ENCODE data around the gene KCTD3. TPM values are rescaled to one million over a fixed set of nuclear protein-coding genes. Genes with fewer than 3 reads are reported as not detected.

Gene KCTD3
- total and polyA plus RNA-seq, 2 of the 13 experiments (the other 11 are each of a cell fraction or from before 2014, with no cell fraction given), result 49.8 to 68.1 TPM

- peak; percentile 53 for TF ChIP-seq ZNF407 (CRISPR knock-in tag; IDR thresholded peaks at IDR 0.05; ENCODE audit: not compliant biosample characterization)
- TF ChIP-seq, protein P1, sequence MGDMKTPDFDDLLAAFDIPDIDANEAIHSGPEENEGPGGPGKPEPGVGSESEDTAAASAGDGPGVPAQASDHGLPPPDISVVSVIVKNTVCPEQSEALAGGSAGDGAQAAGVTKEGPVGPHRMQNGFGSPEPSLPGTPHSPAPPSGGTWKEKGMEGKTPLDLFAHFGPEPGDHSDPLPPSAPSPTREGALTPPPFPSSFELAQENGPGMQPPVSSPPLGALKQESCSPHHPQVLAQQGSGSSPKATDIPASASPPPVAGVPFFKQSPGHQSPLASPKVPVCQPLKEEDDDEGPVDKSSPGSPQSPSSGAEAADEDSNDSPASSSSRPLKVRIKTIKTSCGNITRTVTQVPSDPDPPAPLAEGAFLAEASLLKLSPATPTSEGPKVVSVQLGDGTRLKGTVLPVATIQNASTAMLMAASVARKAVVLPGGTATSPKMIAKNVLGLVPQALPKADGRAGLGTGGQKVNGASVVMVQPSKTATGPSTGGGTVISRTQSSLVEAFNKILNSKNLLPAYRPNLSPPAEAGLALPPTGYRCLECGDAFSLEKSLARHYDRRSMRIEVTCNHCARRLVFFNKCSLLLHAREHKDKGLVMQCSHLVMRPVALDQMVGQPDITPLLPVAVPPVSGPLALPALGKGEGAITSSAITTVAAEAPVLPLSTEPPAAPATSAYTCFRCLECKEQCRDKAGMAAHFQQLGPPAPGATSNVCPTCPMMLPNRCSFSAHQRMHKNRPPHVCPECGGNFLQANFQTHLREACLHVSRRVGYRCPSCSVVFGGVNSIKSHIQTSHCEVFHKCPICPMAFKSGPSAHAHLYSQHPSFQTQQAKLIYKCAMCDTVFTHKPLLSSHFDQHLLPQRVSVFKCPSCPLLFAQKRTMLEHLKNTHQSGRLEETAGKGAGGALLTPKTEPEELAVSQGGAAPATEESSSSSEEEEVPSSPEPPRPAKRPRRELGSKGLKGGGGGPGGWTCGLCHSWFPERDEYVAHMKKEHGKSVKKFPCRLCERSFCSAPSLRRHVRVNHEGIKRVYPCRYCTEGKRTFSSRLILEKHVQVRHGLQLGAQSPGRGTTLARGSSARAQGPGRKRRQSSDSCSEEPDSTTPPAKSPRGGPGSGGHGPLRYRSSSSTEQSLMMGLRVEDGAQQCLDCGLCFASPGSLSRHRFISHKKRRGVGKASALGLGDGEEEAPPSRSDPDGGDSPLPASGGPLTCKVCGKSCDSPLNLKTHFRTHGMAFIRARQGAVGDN (CRISPR knock-in tag; IDR thresholded peaks at IDR 0.05), result peak; percentile 70
- TF ChIP-seq SNAI1 (CRISPR knock-in tag; IDR thresholded peaks at IDR 0.05; ENCODE audit: borderline replicate concordance), result no peak
- TF ChIP-seq YEATS2 (CRISPR knock-in tag; IDR thresholded peaks at IDR 0.05; ENCODE audit: borderline replicate concordance), result 0 out of 2 replicates have a peak, but pooled peaks have one; percentile 18
- TF ChIP-seq, protein P2, sequence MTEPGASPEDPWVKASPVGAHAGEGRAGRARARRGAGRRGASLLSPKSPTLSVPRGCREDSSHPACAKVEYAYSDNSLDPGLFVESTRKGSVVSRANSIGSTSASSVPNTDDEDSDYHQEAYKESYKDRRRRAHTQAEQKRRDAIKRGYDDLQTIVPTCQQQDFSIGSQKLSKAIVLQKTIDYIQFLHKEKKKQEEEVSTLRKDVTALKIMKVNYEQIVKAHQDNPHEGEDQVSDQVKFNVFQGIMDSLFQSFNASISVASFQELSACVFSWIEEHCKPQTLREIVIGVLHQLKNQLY (CRISPR knock-in tag; IDR thresholded peaks at IDR 0.05), result no peak
- TF ChIP-seq ZIK1 (CRISPR knock-in tag; IDR thresholded peaks at IDR 0.05; ENCODE audit: borderline replicate concordance, low read depth), result peak; percentile 73; the same call in 1 of the 2 replicates
- TF ChIP-seq KAT7 (CRISPR knock-in tag; IDR thresholded peaks at IDR 0.05; ENCODE audit: borderline replicate concordance), result peak; percentile 85; the same call in 1 of the 2 replicates
- no peak for TF ChIP-seq CBX1 (IDR thresholded peaks at IDR 0.05; ENCODE audit: low read depth)
- no peak for TF ChIP-seq SOX5 (CRISPR knock-in tag; IDR thresholded peaks at IDR 0.05; ENCODE audit: borderline replicate concordance)
- TF ChIP-seq FOXO4 (CRISPR knock-in tag; conservative IDR thresholded peaks at IDR 0.05), result 0 out of 2 replicates have a peak, but pooled peaks have one; percentile 35
- TF ChIP-seq ZNF556 (CRISPR knock-in tag; IDR thresholded peaks at IDR 0.05; ENCODE audit: borderline replicate concordance), result peak; percentile 21; the same call in 1 of the 2 replicates
- TF ChIP-seq ASH2L (IDR thresholded peaks at IDR 0.05; ENCODE audit: insufficient read length, low read depth, low read length), result peak; percentile 85
- TF ChIP-seq NRL (CRISPR knock-in tag; IDR thresholded peaks at IDR 0.05; ENCODE audit: borderline replicate concordance), result peak; percentile 26; the same call in 1 of the 2 replicates
These were observed 591 bp downstream of the KCTD3 start (continued) for GRCh38 chr1:215567491-215568298.

All from HepG2 (cell line).